K562 (cell line): ENCODE measurements around the gene LLGL2. TPM values are rescaled to one million over a fixed set of nuclear protein-coding genes. Genes with fewer than 3 reads are reported as not detected.

Experiments
- ATAC-seq: fragments of 200-7000 bp; cut with Tn5 transposase; 3 replicates; pipeline ENCODE4 v1.9.1; 2020; ENCODE audit warnings: moderate library complexity
- BruUV-seq: library from RNA; stranded (reverse); fragments of 400-500 nt; replicated peaks from 2 replicates; lab custom pipeline; 2021; lab: Mats Ljungman, UMichigan
- CTCF ChIA-PET: fragments of 300-600 bp; formaldehyde crosslinking; extraction: SDS; loops from one replicate; lab custom pipeline; 2021; ENCODE audit warnings: low intra/inter-chr PET ratio; lab: Yijun Ruan, JAX
- POLR2A ChIA-PET: fragments of 300-600, 350-650 bp; sonication (Branson Sonifier 250); formaldehyde crosslinking; extraction: SDS; loops from one replicate; lab custom pipeline; 2021; ENCODE audit warnings: antibody characterized with exemption, inconsistent platforms; lab: Yijun Ruan, JAX
- DNase-seq, 4 experiments: peaks; one replicate each; pipeline versions ENCODE4 v3.0.0 to v3.0.0-alpha.2; 2011 to 2018; ENCODE audit warnings: low spot score in 3 of 4, mixed read lengths in 3 of 4; ENCODE audit errors: extremely low read depth in 1 of 4
- FAIRE-seq: peaks from 2 replicates; lab custom pipeline; 2011; peaks lifted over from hg19 to GRCh38; lab: Jason Lieb, UNC
- H2AFZ ChIP-seq: 2 replicates; pipeline ENCODE4 v1.6.0; 2011; ENCODE audit warnings: low read depth, low read length, control low read depth, inconsistent platforms
- H3K27ac ChIP-seq: fragments of 200-600 bp; 3 replicates; pipeline ENCODE4 v1.8.0; 2011; ENCODE audit warnings: low read depth, mild to moderate bottlenecking, control low read depth, inconsistent platforms, low read length, moderate library complexity, mixed read lengths; ENCODE audit errors: extremely low read depth
- H3K27me3 ChIP-seq, 2 experiments: fragments of 300-600 bp in 1 of 2; 2 replicates in 1 of 2; 3 replicates in 1 of 2; pipeline versions ENCODE4 v1.6.0 to v1.8.0; 2011; ENCODE audit warnings: inconsistent platforms in 2 of 2, low read length in 2 of 2, mild to moderate bottlenecking in 1 of 2, mixed read lengths in 1 of 2, moderate library complexity in 1 of 2; ENCODE audit not compliant: control insufficient read depth in 2 of 2, insufficient read depth in 2 of 2
- H3K36me3 ChIP-seq: fragments of 300-600 bp; 3 replicates; pipeline ENCODE4 v1.8.0; 2011; ENCODE audit warnings: mild to moderate bottlenecking, low read length, inconsistent platforms; ENCODE audit not compliant: control insufficient read depth, insufficient read depth
- H3K4me1 ChIP-seq, 2 experiments: fragments of 200-600 bp in 1 of 2; replicated peaks in 1 of 2; 2 replicates in 1 of 2; 3 replicates in 1 of 2; pipeline versions ENCODE4 v1.5.1 to v1.8.0; 2011; ENCODE audit warnings: inconsistent platforms in 2 of 2, low read length in 2 of 2, mild to moderate bottlenecking in 1 of 2, mixed read lengths in 1 of 2, moderate library complexity in 1 of 2; ENCODE audit not compliant: control insufficient read depth in 2 of 2, insufficient read depth in 2 of 2
- H3K4me2 ChIP-seq: 2 replicates; pipeline ENCODE4 v1.6.1; 2011; ENCODE audit warnings: low read length, control low read depth, inconsistent platforms, mixed read lengths; ENCODE audit not compliant: insufficient read depth
- H3K4me3 ChIP-seq: fragments of 200-600 bp; sonication (generic), shearing (Covaris generic); 2 replicates; pipeline ENCODE4 v1.5.1; 2016; ENCODE audit warnings: control low read depth, inconsistent platforms
- H3K79me2 ChIP-seq: fragments of 200-600 bp; 3 replicates; pipeline ENCODE4 v1.8.0; 2011; ENCODE audit warnings: low read length, inconsistent platforms; ENCODE audit not compliant: control insufficient read depth, insufficient read depth
- H3K9ac ChIP-seq, 2 experiments: 2 replicates each; pipeline versions ENCODE4 v1.6.0 to v1.6.1; 2011; ENCODE audit warnings: low read depth in 2 of 2, low read length in 2 of 2, control low read depth in 1 of 2, inconsistent platforms in 1 of 2, mild to moderate bottlenecking in 1 of 2, mixed read lengths in 1 of 2; ENCODE audit not compliant: insufficient read depth in 1 of 2
- H3K9me1 ChIP-seq: one replicate; pipeline ENCODE4 v1.6.0; 2011; ENCODE audit warnings: inconsistent platforms, mild to moderate bottlenecking, low read length, moderate library complexity; ENCODE audit not compliant: control insufficient read depth, insufficient read depth
- H3K9me3 ChIP-seq: replicated peaks from 2 replicates; pipeline ENCODE4 v1.5.1; 2011; ENCODE audit warnings: low read depth, low read length, inconsistent platforms; ENCODE audit not compliant: control insufficient read depth, insufficient read depth
- H4K20me1 ChIP-seq: replicated peaks from 2 replicates; pipeline ENCODE4 v1.6.1; 2011; ENCODE audit warnings: low read length, inconsistent platforms, mixed read lengths; ENCODE audit not compliant: control insufficient read depth, insufficient read depth
- CHD2 ChIP-seq: IDR thresholded peaks from 2 replicates; pipeline ENCODE4 v1.6.1; 2011; ENCODE audit warnings: low read depth, low read length
- ILF3 ChIP-seq: fragments of 450-650 bp; IDR thresholded peaks from 2 replicates; pipeline ENCODE4 v1.6.1; 2018; ENCODE audit warnings: antibody characterized with exemption, mild to moderate bottlenecking, moderate library complexity, borderline replicate concordance
- MCM5 ChIP-seq: fragments of 450-650 bp; IDR thresholded peaks from 2 replicates; pipeline ENCODE4 v1.6.1; 2016; ENCODE audit warnings: low read depth
- SREBF2 ChIP-seq: sonication (generic); formaldehyde crosslinking; IDR thresholded peaks from 2 replicates; pipeline ENCODE4 v1.4.0; 2020; ENCODE audit warnings: mild to moderate bottlenecking, missing genetic modification reagents
- ZNF133 ChIP-seq: fragments of 250-450 bp; sonication (Bioruptor Pico); IDR thresholded peaks from 2 replicates; pipeline ENCODE4 v1.4.0; 2020; ENCODE audit warnings: mild to moderate bottlenecking
- ZZZ3 ChIP-seq: fragments of 450-650 bp; IDR thresholded peaks from 2 replicates; pipeline ENCODE4 v1.6.1; 2016; ENCODE audit warnings: antibody characterized with exemption, mild to moderate bottlenecking, moderate library complexity
- WGBS: fragments of 100-300 bp; shearing (Covaris generic); methylation state at CpG from one replicate; pipeline ENCODE4 v1.1.6; 2016; ENCODE audit warnings: low coverage, mixed read lengths; ENCODE audit not compliant: insufficient coverage; ENCODE audit errors: missing lambda C conversion rate; 5-methylcytosine and 5-hydroxymethylcytosine counted together
- in situ Hi-C: fragments of 300-500 bp; cut with MboI; formaldehyde crosslinking; loops from 4 replicates; pipeline ENCODE4 v1.15.0; 2018; ENCODE audit warnings: inconsistent platforms, mixed read lengths
- intact Hi-C: fragments of 100-400 bp; cut with micrococcal nuclease; formaldehyde crosslinking; loops from 2 replicates; pipeline ENCODE4 v1.14.2; 2022
- polyA plus RNA-seq, 8 experiments: library from polyadenylated mRNA; depleted of rRNA in 4 of 8; stranded (reverse) in 5 of 8; unstranded in 3 of 8; fragments of >200 nt; fragmentation: Nextera tagmentation in 2 of 8; fragmentation: Illumina TruSeq in 1 of 8; extraction: Ambion mirVana in 2 of 8; extraction: Trizol in 1 of 8; gene quantifications; 2 replicates each; pipeline versions ENCODE4 v1.2.1 to v1.2.3, GENCODE V29; 2011 to 2014; ENCODE audit warnings: inconsistent platforms in 1 of 8, missing spikeins in 1 of 8
- total RNA-seq, 7 experiments: library from RNA; depleted of rRNA in 6 of 7; stranded (reverse); fragments of >200 nt in 6 of 7; fragmentation: Illumina TruSeq in 2 of 7; extraction: Trizol in 2 of 7; gene quantifications; 2 replicates each; pipeline versions ENCODE4 v1.2.1 to v1.2.3, GENCODE V29; 2011 to 2021; ENCODE audit warnings: low replicate concordance in 1 of 7
- TF ChIP-seq, protein P1 (sequence below), 2 experiments: fragments of 450-650 bp; IDR thresholded peaks; 2 replicates each; pipeline ENCODE4 v1.6.1; 2016
- TF ChIP-seq, protein P2 (sequence below): fragments of 450-650 bp; IDR thresholded peaks from 2 replicates; pipeline ENCODE4 v1.6.1; 2016; ENCODE audit warnings: low read depth
- TF ChIP-seq, protein P3 (sequence below): fragments of 450-650 bp; IDR thresholded peaks from 2 replicates; pipeline ENCODE4 v1.6.1; 2017; ENCODE audit warnings: antibody characterized with exemption
- TF ChIP-seq, protein P4 (sequence below): fragments of 450-650 bp; IDR thresholded peaks from 2 replicates; pipeline ENCODE4 v1.6.1; 2016; ENCODE audit warnings: missing biosample characterization, missing genetic modification characterization

LLGL2 gene
- total and polyA plus RNA-seq, 9 of the 15 experiments (the other 6 are each of a cell fraction or from before 2014, with no cell fraction given): 0.32 to 24.4 (median 10.2) TPM

DNA sequence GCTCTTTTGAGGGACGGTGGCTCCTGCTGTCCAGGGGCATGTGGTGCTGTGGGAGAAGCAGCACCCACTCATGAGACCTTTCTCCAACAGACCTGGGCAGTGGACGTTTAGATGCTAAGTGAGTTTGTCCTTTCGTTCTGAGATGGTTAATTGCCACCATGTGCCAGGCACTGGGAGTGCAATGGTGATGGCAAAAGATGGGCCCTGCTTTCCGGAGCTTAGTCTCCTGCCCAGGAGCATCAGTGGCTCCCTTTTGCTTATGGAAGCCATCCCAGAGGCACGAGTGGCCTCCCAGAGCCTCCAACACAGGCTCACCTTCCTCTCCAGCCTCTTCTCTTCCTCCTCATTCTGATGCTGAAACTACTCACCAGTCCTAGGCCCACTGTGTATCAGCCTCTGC, 38.5 kb upstream of the LLGL2 start:
- ChIA-PET POLR2A (interaction anchor here (0.6 kb wide), 2 partner anchors 10 to 12 kb away, joined by 3 read pairs; no protein-coding TSS in a partner anchor), CTCF (interaction anchor here (1.1 to 2.3 kb wide), 2 partner anchors 60 to 216 kb away, joined by 3 to 20 read pairs; partner anchors contain the start of gene MIF4GD)
- Histone ChIP-seq H3K36me3 (0 out of 3 replicates have a peak, but pooled peaks cover 4% of the 10 kb centered on the region), H3K4me3 (no peak overlapping the region), H3K9me3 (no peaks in the 10 kb centered on the region), H3K27me3 (no peaks in the 10 kb centered on the region), H3K79me2 (0 out of 3 replicates have a peak, but pooled peaks cover 2% of the 10 kb centered on the region), H3K9me1 (no peaks in the 10 kb centered on the region), H3K4me1 (peaks cover 11 to 31% of the 10 kb centered on the region in 2 experiments; a peak in 4 of 5 replicates), H3K9ac (no peak overlapping the region; a peak in 1 of 4 replicates), H3K4me2 (no peak overlapping the region), H3K27ac (no peak overlapping the region), H2AFZ (no peak overlapping the region), H4K20me1 (peaks cover 10% of the 10 kb centered on the region; the same call in 1 of the 2 replicates)
- DNase-seq (no peak), FAIRE-seq (no peak), ATAC-seq (no peak)
- in situ Hi-C loops (no loop called here), intact Hi-C loops (loop anchor here (2.0 kb wide), 1 partner anchor 60 kb away; no protein-coding TSS in a partner anchor)
- no TSS peak for BruUV-seq
- WGBS: 82% methylated on average over 5 of the region's 5 CpGs
- TF ChIP-seq, protein P1, sequence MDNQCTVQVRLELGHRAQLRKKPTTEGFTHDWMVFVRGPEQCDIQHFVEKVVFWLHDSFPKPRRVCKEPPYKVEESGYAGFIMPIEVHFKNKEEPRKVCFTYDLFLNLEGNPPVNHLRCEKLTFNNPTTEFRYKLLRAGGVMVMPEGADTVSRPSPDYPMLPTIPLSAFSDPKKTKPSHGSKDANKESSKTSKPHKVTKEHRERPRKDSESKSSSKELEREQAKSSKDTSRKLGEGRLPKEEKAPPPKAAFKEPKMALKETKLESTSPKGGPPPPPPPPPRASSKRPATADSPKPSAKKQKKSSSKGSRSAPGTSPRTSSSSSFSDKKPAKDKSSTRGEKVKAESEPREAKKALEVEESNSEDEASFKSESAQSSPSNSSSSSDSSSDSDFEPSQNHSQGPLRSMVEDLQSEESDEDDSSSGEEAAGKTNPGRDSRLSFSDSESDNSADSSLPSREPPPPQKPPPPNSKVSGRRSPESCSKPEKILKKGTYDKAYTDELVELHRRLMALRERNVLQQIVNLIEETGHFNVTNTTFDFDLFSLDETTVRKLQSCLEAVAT (IDR thresholded peaks at IDR 0.05): no peak
- TF ChIP-seq CHD2 (no peak), ZNF133 (CRISPR knock-in tag) (no peak), ILF3 (no peak), ZZZ3 (no peak), MCM5 (no peak), SREBF2 (CRISPR knock-in tag) (no peak)
- TF ChIP-seq, protein P2, sequence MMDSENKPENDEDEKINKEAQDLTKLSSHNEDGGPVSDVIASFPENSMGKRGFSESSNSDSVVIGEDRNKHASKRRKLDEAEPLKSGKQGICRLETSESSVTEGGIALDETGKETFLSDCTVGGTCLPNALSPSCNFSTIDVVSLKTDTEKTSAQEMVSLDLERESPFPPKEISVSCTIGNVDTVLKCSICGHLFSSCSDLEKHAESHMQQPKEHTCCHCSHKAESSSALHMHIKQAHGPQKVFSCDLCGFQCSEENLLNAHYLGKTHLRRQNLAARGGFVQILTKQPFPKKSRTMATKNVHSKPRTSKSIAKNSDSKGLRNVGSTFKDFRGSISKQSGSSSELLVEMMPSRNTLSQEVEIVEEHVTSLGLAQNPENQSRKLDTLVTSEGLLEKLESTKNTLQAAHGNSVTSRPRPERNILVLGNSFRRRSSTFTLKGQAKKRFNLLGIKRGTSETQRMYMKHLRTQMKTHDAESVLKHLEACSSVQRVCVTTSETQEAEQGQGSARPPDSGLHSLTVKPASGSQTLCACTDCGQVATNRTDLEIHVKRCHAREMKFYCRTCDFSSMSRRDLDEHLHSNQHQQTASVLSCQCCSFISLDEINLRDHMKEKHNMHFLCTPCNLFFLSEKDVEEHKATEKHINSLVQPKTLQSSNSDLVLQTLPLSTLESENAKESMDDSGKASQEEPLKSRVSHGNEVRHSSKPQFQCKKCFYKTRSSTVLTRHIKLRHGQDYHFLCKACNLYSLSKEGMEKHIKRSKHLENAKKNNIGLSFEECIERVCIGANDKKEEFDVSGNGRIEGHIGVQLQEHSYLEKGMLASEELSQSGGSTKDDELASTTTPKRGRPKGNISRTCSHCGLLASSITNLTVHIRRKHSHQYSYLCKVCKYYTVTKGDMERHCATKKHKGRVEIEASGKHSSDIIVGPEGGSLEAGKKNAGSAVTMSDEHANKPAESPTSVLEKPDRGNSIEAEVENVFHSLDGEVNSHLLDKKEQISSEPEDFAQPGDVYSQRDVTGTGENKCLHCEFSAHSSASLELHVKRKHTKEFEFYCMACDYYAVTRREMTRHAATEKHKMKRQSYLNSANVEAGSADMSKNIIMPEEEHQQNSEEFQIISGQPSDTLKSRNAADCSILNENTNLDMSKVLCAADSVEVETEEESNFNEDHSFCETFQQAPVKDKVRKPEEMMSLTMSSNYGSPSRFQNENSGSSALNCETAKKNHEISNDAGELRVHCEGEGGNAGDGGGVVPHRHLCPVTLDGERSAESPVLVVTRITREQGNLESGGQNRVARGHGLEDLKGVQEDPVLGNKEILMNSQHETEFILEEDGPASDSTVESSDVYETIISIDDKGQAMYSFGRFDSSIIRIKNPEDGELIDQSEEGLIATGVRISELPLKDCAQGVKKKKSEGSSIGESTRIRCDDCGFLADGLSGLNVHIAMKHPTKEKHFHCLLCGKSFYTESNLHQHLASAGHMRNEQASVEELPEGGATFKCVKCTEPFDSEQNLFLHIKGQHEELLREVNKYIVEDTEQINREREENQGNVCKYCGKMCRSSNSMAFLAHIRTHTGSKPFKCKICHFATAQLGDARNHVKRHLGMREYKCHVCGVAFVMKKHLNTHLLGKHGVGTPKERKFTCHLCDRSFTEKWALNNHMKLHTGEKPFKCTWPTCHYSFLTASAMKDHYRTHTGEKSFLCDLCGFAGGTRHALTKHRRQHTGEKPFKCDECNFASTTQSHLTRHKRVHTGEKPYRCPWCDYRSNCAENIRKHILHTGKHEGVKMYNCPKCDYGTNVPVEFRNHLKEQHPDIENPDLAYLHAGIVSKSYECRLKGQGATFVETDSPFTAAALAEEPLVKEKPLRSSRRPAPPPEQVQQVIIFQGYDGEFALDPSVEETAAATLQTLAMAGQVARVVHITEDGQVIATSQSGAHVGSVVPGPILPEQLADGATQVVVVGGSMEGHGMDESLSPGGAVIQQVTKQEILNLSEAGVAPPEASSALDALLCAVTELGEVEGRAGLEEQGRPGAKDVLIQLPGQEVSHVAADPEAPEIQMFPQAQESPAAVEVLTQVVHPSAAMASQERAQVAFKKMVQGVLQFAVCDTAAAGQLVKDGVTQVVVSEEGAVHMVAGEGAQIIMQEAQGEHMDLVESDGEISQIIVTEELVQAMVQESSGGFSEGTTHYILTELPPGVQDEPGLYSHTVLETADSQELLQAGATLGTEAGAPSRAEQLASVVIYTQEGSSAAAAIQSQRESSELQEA: no peak
- TF ChIP-seq, protein P3, sequence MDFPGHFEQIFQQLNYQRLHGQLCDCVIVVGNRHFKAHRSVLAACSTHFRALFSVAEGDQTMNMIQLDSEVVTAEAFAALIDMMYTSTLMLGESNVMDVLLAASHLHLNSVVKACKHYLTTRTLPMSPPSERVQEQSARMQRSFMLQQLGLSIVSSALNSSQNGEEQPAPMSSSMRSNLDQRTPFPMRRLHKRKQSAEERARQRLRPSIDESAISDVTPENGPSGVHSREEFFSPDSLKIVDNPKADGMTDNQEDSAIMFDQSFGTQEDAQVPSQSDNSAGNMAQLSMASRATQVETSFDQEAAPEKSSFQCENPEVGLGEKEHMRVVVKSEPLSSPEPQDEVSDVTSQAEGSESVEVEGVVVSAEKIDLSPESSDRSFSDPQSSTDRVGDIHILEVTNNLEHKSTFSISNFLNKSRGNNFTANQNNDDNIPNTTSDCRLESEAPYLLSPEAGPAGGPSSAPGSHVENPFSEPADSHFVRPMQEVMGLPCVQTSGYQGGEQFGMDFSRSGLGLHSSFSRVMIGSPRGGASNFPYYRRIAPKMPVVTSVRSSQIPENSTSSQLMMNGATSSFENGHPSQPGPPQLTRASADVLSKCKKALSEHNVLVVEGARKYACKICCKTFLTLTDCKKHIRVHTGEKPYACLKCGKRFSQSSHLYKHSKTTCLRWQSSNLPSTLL: no peak
- TF ChIP-seq, protein P4, sequence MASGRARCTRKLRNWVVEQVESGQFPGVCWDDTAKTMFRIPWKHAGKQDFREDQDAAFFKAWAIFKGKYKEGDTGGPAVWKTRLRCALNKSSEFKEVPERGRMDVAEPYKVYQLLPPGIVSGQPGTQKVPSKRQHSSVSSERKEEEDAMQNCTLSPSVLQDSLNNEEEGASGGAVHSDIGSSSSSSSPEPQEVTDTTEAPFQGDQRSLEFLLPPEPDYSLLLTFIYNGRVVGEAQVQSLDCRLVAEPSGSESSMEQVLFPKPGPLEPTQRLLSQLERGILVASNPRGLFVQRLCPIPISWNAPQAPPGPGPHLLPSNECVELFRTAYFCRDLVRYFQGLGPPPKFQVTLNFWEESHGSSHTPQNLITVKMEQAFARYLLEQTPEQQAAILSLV (tag): no peak
